ENCODE results near the gene CDK5R1.

GRCh38 chr17:32451879-32452278 is 34.9 kb upstream of the CDK5R1 start:
- TF ChIP-seq, protein P1, sequence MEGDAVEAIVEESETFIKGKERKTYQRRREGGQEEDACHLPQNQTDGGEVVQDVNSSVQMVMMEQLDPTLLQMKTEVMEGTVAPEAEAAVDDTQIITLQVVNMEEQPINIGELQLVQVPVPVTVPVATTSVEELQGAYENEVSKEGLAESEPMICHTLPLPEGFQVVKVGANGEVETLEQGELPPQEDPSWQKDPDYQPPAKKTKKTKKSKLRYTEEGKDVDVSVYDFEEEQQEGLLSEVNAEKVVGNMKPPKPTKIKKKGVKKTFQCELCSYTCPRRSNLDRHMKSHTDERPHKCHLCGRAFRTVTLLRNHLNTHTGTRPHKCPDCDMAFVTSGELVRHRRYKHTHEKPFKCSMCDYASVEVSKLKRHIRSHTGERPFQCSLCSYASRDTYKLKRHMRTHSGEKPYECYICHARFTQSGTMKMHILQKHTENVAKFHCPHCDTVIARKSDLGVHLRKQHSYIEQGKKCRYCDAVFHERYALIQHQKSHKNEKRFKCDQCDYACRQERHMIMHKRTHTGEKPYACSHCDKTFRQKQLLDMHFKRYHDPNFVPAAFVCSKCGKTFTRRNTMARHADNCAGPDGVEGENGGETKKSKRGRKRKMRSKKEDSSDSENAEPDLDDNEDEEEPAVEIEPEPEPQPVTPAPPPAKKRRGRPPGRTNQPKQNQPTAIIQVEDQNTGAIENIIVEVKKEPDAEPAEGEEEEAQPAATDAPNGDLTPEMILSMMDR (IDR thresholded peaks at IDR 0.05) = no peak
- TF ChIP-seq EP300 (IDR thresholded peaks at IDR 0.05) = no peak
- TF ChIP-seq POLR2A (IDR thresholded peaks at IDR 0.05) = no peak
